Uterus (tissue), 4 donors: ENCODE results near the gene SGMS1. TPM values are rescaled to one million over a fixed set of nuclear protein-coding genes. Genes with fewer than 3 reads are reported as not detected.

ENCODE experiments used
- DNase-seq, 2 donors: peaks; one replicate each; pipeline ENCODE4 v3.0.0-alpha.2; 2019 to 2020
- H3K27ac ChIP-seq, 2 donors: fragments of 200-600 bp; sonication (generic); 1 replicate in 1 of 2; 2 replicates in 1 of 2; pipeline ENCODE4 v1.5.1; 2016 to 2018
- H3K27me3 ChIP-seq, 2 donors: fragments of 200-600 bp; sonication (generic); one replicate each; pipeline ENCODE4 v1.5.1; 2018 to 2019; ENCODE audit warnings: control low read depth in 1 of 2
- H3K36me3 ChIP-seq, 2 donors: fragments of 200-600 bp; sonication (generic); one replicate each; pipeline ENCODE4 v1.5.1; 2019; ENCODE audit warnings: control low read depth in 1 of 2
- H3K4me1 ChIP-seq, 2 donors: fragments of 200-600 bp; sonication (generic); one replicate each; pipeline ENCODE4 v1.5.1; 2018 to 2019; ENCODE audit warnings: control low read depth in 1 of 2
- H3K4me3 ChIP-seq, 2 donors: fragments of 200-600 bp; sonication (generic); 1 replicate in 1 of 2; 2 replicates in 1 of 2; pipeline ENCODE4 v1.5.1; 2018 to 2019; ENCODE audit warnings: mild to moderate bottlenecking in 1 of 2
- H3K9me3 ChIP-seq, 2 donors: fragments of 200-600 bp; sonication (generic); one replicate each; pipeline ENCODE4 v1.5.1; 2019; ENCODE audit warnings: control low read depth in 1 of 2
- CTCF ChIP-seq, 4 experiments: fragments of 200-600 bp in 2 of 4; fragments of 450-650 bp in 2 of 4; sonication (generic) in 2 of 4; IDR thresholded peaks; one replicate each; pipeline ENCODE4 v1.5.1; 2016 to 2019; ENCODE audit warnings: antibody characterized with exemption in 4 of 4, mild to moderate bottlenecking in 2 of 4, moderate library complexity in 1 of 4
- POLR2A ChIP-seq, 2 donors: fragments of 450-650 bp; IDR thresholded peaks; one replicate each; pipeline ENCODE4 v1.6.1; 2016; ENCODE audit warnings: antibody characterized with exemption in 2 of 2, mild to moderate bottlenecking in 1 of 2, moderate library complexity in 1 of 2
- intact Hi-C: fragments of 100-400 bp; cut with DNase I; formaldehyde crosslinking; loops from one replicate; pipeline ENCODE4 v1.15.1; 2023; ENCODE audit warnings: low total_unique reads
- total RNA-seq, 4 donors: library from RNA; depleted of rRNA in 3 of 4; stranded (reverse); fragments of >200 nt in 3 of 4; gene quantifications; one replicate each; pipeline versions ENCODE4 v1.1.0 to v1.2.4, GENCODE V29; 2014 to 2023
- donor health status: DM: yes; HTN: yes; CAD: no.

The SGMS1 gene
- total RNA-seq, 4 donors from 2014 or later: 38.0 to 102 (median 57.7) TPM

- Histone ChIP-seq H3K36me3 (no peaks in the 10 kb centered on the region), H3K27ac (no peak overlapping the region), H3K9me3 (no peaks in the 10 kb centered on the region), H3K4me3 (no peak overlapping the region), H3K4me1 (no peaks in the 10 kb centered on the region), H3K27me3 (no peaks in the 10 kb centered on the region)
- DNase-seq: no peak
- TF ChIP-seq CTCF (IDR thresholded peaks at IDR 0.05) (no peak), POLR2A (IDR thresholded peaks at IDR 0.05) (no peak)
- intact Hi-C loops: no loop called here
Observed at GRCh38 chr10:50578949-50579348, 44.8 kb downstream of the SGMS1 start.

GRCh38 chr10:50577681-50578350 is 45.9 kb downstream of the SGMS1 start:
- no peak for TF ChIP-seq POLR2A (IDR thresholded peaks at IDR 0.05)
- TF ChIP-seq CTCF (IDR thresholded peaks at IDR 0.05): no peak
- intact Hi-C loops: no loop called here
- DNase-seq: no peak
- Histone ChIP-seq H3K4me1 (no peaks in the 10 kb centered on the region), H3K36me3 (no peaks in the 10 kb centered on the region), H3K27ac (no peak overlapping the region), H3K4me3 (no peak overlapping the region), H3K27me3 (no peaks in the 10 kb centered on the region), H3K9me3 (no peaks in the 10 kb centered on the region)

- Histone ChIP-seq H3K27me3 (no peaks in the 10 kb centered on the region), H3K27ac (no peak overlapping the region), H3K4me1 (no peaks in the 10 kb centered on the region), H3K36me3 (no peaks in the 10 kb centered on the region), H3K4me3 (no peak overlapping the region), H3K9me3 (no peaks in the 10 kb centered on the region)
- DNase-seq: no peak
- intact Hi-C loops: no loop called here
- no peak for TF ChIP-seq POLR2A (IDR thresholded peaks at IDR 0.05)
- TF ChIP-seq CTCF (IDR thresholded peaks at IDR 0.05): no peak
Observed at GRCh38 chr10:50577010-50577409, 46.7 kb downstream of the SGMS1 start.

- no peak for TF ChIP-seq POLR2A (IDR thresholded peaks at IDR 0.05)
- TF ChIP-seq CTCF (IDR thresholded peaks at IDR 0.05): no peak
- Histone ChIP-seq H3K4me1 (no peaks in the 10 kb centered on the region), H3K9me3 (no peaks in the 10 kb centered on the region), H3K27me3 (no peaks in the 10 kb centered on the region), H3K36me3 (no peaks in the 10 kb centered on the region), H3K4me3 (no peak overlapping the region), H3K27ac (no peak overlapping the region)
- intact Hi-C loops: no loop called here
- DNase-seq: no peak
Observed at GRCh38 chr10:50576245-50576815, 47.4 kb downstream of the SGMS1 start.

- no peaks in the 10 kb centered on the region for H3K36me3 ChIP-seq
- no peak overlapping the region for H3K4me3 ChIP-seq
- DNase-seq: no peak
- TF ChIP-seq POLR2A (IDR thresholded peaks at IDR 0.05): no peak
- no peak overlapping the region for H3K27ac ChIP-seq
- no peaks in the 10 kb centered on the region for H3K9me3 ChIP-seq
- intact Hi-C loops: no loop called here
- no peaks in the 10 kb centered on the region for H3K27me3 ChIP-seq
- no peaks in the 10 kb centered on the region for H3K4me1 ChIP-seq
Observed at GRCh38 chr10:50575477-50576244, 48.1 kb downstream of the SGMS1 start.
